ENCODE data around the gene TMEM250. TPM values are rescaled to one million over a fixed set of nuclear protein-coding genes. Genes with fewer than 3 reads are reported as not detected.

TMEM250 gene
- total and polyA plus RNA-seq, 8 donors = 10.7 to 42.1 (median 16.4) TPM

GRCh38 chr9:136137321-136138265 is 18.9 kb upstream of the TMEM250 start:
- no peak for TF ChIP-seq CTCF (IDR thresholded peaks at IDR 0.05)
- intact Hi-C loops (cut with DNase I) = no loop called here
- Histone ChIP-seq H3K4me3 (no peak overlapping the region), H3K9me3 (no peaks in the 10 kb centered on the region), H3K36me3 (no peaks in the 10 kb centered on the region), H3K27me3 (peaks cover 32 to 74% of the 10 kb centered on the region in 2 donors), H3K4me1 (peaks cover 8 to 9% of the 10 kb centered on the region in 2 donors), H3K27ac (no peak overlapping the region)
- ATAC-seq (no peak), DNase-seq (no peak)

- H3K27me3 ChIP-seq = peaks cover 40 to 80% of the 10 kb centered on the region in 2 donors
- ATAC-seq (no peak), DNase-seq (no peak)
Measured at GRCh38 chr9:136136127-136136925, 17.7 kb upstream of the TMEM250 start.

GRCh38 chr9:136135326-136136126 is 16.9 kb upstream of the TMEM250 start:
- Histone ChIP-seq H3K9me3 (no peaks in the 10 kb centered on the region), H3K4me3 (no peak overlapping the region), H3K4me1 (peaks cover 8 to 13% of the 10 kb centered on the region in 2 donors), H3K36me3 (no peaks in the 10 kb centered on the region), H3K27me3 (peaks cover 40 to 88% of the 10 kb centered on the region in 2 donors), H3K27ac (no peak overlapping the region)
- TF ChIP-seq CTCF (IDR thresholded peaks at IDR 0.05) = no peak
- ATAC-seq (no peak), DNase-seq (no peak)
- intact Hi-C loops (cut with DNase I) = no loop called here

More at GRCh38 chr9:136136127-136136925, 17.7 kb upstream of the TMEM250 start:
- TF ChIP-seq CTCF (IDR thresholded peaks at IDR 0.05) = no peak
- intact Hi-C loops (cut with DNase I) = no loop called here
- Histone ChIP-seq H3K4me1 (peaks cover 8 to 13% of the 10 kb centered on the region in 2 donors), H3K4me3 (no peak overlapping the region), H3K9me3 (no peaks in the 10 kb centered on the region), H3K27ac (no peak overlapping the region), H3K36me3 (no peaks in the 10 kb centered on the region)

- H3K4me1 ChIP-seq = peaks cover 8 to 13% of the 10 kb centered on the region in 2 donors
- DNase-seq = no peak
- intact Hi-C loops (cut with DNase I) = no loop called here
- ATAC-seq = no peak
- H3K36me3 ChIP-seq = no peaks in the 10 kb centered on the region
- H3K27me3 ChIP-seq = peaks cover 40 to 96% of the 10 kb centered on the region in 2 donors
- H3K27ac ChIP-seq = no peak overlapping the region
- H3K4me3 ChIP-seq = no peak overlapping the region
- no peak for TF ChIP-seq CTCF (IDR thresholded peaks at IDR 0.05)
- no peaks in the 10 kb centered on the region for H3K9me3 ChIP-seq
Measured at GRCh38 chr9:136133959-136134484, 15.3 kb upstream of the TMEM250 start.

Measured in left lung (tissue), 10 donors.